HG03064 (cell line): ENCODE measurements around the gene ADARB2.
"Not testable (repeated sequence)": the region's sequence is repeated elsewhere in the genome, so short reads cannot be mapped to it uniquely, and the experiment has no call there.

Experiments used
- ATAC-seq: cut with Tn5 transposase; IDR thresholded peaks from one replicate; pipeline ENCODE4 v1.9.1; 2021; ENCODE audit warnings: low read depth; ENCODE audit not compliant: unreplicated experiment

ADARB2 gene

DNA sequence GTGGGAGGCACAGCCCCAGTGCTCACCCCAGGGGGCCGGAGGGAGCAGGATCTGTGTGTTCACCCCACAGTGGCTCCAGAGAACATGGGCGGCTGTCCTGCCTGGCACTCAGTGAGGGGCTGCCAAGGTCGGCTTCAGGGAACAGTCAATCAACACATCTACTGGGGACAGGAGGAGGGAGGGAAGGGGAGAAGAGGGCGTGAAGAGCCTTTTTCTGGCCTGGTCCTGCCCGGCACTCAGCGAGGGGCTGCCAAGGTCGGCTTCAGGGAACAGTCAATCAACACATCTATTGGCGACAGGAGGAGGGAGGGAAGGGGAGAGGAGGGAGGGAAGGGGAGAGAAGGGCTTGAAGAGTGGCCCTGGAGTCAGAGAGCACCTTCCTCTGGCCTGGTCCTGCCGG lies 184.9 kb downstream of the ADARB2 start:
- ATAC-seq, result no peak

DNA sequence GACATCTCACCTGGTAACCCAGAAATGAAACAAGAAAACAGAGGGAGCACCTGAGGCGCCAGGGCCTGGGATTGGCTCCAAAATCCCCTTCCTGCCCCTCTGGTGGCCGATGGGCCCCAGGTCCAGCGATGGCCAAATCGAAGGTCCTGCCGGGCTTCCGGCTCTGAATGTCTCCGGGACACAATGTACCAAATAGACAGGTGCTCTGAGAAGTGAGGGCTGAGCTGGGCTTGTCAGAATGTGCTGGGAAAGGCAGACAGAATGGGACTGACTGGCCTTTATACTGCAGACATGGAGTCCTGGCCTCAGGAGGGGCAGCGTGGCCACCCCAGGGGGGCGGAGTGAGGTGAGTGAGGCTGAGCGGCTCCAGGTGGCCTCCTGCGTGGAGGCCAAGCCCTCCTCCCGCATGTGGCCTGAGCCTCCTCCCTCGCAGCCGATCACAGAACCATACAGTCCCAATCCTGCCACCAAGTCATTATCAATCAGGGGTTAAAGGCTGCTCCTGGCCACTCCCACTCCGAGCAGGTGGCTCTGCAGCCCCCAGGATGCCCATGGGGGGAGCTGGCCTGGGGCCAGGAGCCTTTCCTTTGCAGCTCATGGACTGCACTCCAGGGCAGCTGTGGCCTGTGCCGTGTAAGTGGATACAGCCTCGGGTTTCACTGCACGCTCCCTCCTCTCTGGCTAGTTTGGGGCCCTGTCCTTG lies 185.5 kb downstream of the ADARB2 start:
- ATAC-seq, result no peak

DNA sequence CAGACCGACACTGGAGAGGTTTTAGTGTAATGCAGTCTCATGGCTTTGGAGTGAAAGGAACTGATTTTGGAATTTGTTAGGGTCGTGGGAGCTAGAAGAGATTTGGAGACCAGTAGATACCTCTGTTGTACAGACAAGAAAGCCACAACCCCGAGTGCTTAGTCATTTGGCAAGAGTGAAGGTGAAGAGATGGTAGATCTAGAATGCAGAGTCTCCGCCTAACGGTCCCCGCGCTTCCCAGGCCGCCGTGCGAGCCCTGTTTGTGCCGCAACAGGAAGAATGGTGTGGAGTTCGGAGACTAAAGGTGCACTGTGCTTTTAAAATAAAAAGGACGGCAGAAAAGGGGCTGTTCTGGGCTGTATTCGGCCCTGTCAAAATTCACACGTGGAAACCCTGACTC lies 186.7 kb downstream of the ADARB2 start:
- ATAC-seq, result no peak

DNA sequence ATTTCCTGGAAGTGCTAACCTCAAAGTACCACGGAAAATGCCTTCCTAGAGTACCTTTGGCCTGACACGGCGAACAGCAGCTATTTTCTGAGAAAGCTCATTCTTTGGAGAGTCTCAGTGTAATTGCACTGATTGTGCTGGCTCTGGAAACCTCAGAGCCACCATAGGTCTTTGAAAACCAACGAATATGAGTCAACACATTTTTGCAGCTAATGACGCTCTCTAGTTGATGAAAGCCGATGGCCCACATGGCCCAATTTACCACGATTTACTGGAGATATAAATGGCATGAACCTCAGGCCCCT lies 187.1 kb downstream of the ADARB2 start:
- no peak for ATAC-seq

DNA sequence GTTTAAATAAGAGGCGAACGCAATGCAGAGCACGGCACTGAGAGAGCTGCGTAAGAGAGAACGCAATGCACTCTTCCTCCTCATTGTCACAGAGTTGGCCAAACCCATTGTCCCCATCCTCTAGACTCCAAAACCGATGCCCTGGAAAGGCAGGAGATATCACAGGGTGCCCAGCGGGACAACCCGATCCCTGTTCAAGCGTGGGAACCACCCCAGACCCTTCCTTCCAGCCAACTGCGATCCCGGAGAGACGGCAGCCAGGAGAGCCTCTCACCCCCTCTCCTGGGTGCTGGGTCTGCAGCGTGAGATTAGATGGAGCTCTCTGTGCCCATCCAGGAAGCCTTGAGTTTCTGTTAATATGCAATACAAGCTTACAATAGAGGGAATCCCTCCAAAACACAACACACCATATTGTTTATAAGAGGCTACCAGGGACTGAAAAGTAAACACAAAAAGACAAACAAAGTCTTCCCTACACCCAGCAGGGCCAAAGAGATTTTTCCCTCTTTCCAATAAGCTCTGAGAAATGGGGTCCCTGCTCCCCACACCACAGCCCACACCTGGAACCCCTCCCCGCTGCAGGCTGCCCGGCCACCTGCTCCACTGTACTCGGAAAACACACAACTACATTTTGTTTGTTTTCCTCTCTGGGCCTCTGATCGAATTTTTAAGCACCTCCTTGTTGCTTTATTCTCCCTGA lies 187.6 kb downstream of the ADARB2 start:
- no peak for ATAC-seq

DNA sequence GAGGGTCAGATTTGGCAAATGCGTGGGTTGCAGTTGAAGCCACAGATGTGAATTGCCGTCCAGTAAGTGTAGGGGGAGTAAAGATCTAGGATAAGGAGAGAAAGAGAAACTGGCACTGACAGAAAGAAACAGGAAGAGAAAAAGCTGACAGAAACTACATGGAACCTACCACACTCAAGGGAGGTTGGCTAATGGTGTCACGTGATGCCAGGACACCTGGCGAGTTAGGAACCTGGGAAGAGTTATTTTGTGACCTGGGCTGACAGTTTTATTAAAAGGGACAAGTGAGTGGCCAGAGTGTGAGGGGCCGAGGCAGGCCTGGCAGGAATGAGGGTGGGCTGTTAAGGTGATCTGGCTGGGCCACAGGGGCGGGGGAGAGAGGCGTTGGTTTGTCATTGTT lies 188.7 kb downstream of the ADARB2 start:
- ATAC-seq, result no peak

DNA sequence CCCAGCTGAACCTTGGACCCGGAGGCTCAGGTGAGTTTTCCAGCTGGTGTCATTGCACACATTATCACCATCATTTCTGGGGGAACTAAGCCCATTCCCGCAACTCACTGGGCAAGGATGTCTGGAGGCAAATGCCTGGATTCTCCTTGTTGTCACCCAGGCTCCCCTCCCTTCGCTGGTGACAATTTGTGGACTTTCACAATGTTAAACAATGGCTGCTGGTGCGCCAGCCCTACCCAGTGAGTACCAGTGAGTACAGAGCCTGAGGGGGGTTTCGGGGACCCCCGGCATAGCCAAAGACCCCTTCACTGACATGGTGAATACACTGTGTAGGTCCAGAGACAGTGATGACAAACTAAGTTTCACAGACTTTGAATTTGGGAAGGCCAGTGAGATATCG lies 189.2 kb downstream of the ADARB2 start:
- ATAC-seq, result no peak

GRCh38 chr10:1546431-1547110 lies 190.8 kb downstream of the ADARB2 start:
- no peak for ATAC-seq

DNA sequence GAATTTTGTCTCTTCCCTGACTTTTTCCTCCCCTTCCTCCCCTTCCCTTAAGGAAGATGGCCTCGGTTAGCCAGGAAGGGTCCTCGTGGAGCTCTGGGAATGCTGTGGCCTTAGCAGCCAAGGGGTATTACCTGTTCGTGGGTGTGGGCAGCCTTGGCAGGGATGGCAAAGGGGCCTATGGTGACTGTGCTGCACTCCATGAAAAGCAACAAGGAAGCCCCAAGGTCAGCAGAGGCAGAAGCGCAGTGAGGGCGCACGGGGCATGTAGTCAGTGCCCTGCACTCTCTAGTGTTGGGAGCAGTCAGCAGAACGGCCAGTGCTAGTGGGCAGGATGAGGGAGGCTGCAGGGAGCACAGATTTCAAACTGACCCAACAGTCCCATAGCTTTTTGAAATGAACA lies 191.8 kb downstream of the ADARB2 start:
- ATAC-seq, result no peak

- ATAC-seq, result no peak
Measured at GRCh38 chr10:1544929-1545328, 192.4 kb downstream of the ADARB2 start.

GRCh38 chr10:1544209-1544673 lies 193.1 kb downstream of the ADARB2 start:
- no peak for ATAC-seq

DNA sequence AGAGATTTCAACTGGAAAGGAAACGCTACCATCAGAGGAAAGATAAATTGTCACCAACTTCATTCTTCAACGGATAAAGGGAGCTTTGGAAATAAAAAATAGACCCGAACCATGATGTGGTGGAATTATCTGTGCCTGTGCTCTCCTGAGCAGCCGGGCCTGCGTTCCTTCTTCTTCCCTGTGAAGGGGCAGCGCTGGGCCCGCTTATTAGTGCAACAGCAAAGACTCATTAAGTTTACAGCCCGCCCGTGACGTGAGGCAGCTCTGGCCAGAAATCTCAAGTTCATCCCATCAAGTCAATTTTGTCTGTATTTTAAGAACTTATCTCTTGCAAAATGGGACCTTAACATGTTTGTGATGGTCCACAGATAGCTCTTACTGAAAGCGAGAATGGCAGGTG lies 193.7 kb downstream of the ADARB2 start:
- no peak for ATAC-seq

DNA sequence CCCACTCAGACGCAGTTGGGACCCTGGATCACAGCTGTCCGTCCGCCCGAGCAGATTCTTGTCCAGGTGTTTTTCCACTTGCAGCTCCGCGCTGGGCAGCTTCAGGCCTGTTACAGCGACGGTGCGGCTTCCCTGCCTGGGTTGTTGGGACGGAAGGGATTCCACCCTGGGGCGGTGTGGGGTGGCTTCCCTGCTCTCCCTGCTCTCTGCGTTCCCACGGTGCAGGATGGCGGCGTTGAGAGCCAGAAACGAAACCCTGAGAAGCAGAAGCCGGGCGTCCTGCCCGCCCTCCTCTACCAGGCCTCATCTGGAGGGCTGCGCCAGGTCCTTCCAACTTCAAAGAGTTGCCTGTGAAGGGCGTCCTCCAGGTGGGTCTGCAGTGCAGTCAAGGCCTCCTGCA lies 194.4 kb downstream of the ADARB2 start:
- no peak for ATAC-seq

DNA sequence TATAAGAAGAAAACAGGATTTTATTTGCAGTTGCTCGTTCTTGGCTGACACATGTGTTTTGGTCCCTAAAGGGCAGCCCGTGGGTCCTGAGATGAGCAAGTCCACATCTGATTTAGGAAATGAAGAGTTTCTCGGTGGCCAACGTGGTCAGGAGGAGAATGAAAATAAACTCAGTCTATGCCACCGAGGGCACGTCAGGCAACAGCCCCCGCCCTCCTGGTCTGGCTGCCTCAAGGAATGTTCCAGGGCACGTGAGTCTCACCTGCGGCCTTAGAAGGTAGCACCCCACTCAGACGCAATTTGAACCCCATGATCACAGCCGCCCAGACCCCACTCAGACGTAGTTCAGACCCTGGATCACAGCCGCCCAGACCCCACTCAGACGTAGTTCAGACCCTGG lies 197.2 kb downstream of the ADARB2 start:
- no peak for ATAC-seq

GRCh38 chr10:1539216-1539615 lies 198.1 kb downstream of the ADARB2 start:
- ATAC-seq, result no peak

- no peak for ATAC-seq
Measured at GRCh38 chr10:1538531-1539061, 198.7 kb downstream of the ADARB2 start.

- ATAC-seq, result no peak
Measured at GRCh38 chr10:1538121-1538520, 199.2 kb downstream of the ADARB2 start.

GRCh38 chr10:1537449-1537848 lies 199.9 kb downstream of the ADARB2 start:
- not testable (repeated sequence) for ATAC-seq

- ATAC-seq, result no peak
Measured at GRCh38 chr10:1536341-1536740, 201.0 kb downstream of the ADARB2 start.

GRCh38 chr10:1535301-1535965 lies 201.9 kb downstream of the ADARB2 start:
- no peak for ATAC-seq

- no peak for ATAC-seq
Measured at GRCh38 chr10:1534820-1535219, 202.5 kb downstream of the ADARB2 start.
